Liver (tissue), 9 donors: ENCODE results near the gene ANKRD27. TPM values are rescaled to one million over a fixed set of nuclear protein-coding genes. Genes with fewer than 3 reads are reported as not detected.

ENCODE experiments used
- DNase-seq: peaks from one replicate; pipeline ENCODE4 v3.0.0-alpha.2; 2017; ENCODE audit warnings: low spot score
- H3K27ac ChIP-seq, 2 donors: one replicate each; pipeline ENCODE4 v1.7.0; 2013; ENCODE audit warnings: inconsistent platforms in 2 of 2, low read length in 2 of 2, control low read depth in 1 of 2, low read depth in 1 of 2, mild to moderate bottlenecking in 1 of 2
- H3K27me3 ChIP-seq, 4 donors: one replicate each; pipeline versions ENCODE4 v1.6.1 to v1.7.0; 2013; ENCODE audit warnings: low read length in 3 of 4, inconsistent platforms in 1 of 4, mild to moderate bottlenecking in 1 of 4, moderate library complexity in 1 of 4; ENCODE audit not compliant: control insufficient read depth in 4 of 4, insufficient read depth in 4 of 4
- H3K36me3 ChIP-seq, 4 donors: one replicate each; pipeline versions ENCODE4 v1.6.1 to v1.7.0; 2013; ENCODE audit warnings: low read length in 3 of 4, mild to moderate bottlenecking in 3 of 4, low read depth in 1 of 4, moderate library complexity in 1 of 4; ENCODE audit not compliant: control insufficient read depth in 4 of 4, insufficient read depth in 3 of 4
- H3K4me1 ChIP-seq, 4 donors: one replicate each; pipeline versions ENCODE4 v1.6.1 to v1.7.0; 2013; ENCODE audit warnings: low read length in 3 of 4, mild to moderate bottlenecking in 3 of 4, moderate library complexity in 1 of 4; ENCODE audit not compliant: control insufficient read depth in 4 of 4, insufficient read depth in 4 of 4
- H3K4me3 ChIP-seq, 3 donors: one replicate each; pipeline versions ENCODE4 v1.6.1 to v1.7.0; 2013; ENCODE audit warnings: low read length in 3 of 3, control low read depth in 1 of 3, low read depth in 1 of 3, mild to moderate bottlenecking in 1 of 3
- H3K9ac ChIP-seq, 2 donors: one replicate each; pipeline ENCODE4 v1.7.0; 2013; ENCODE audit warnings: low read length in 2 of 2, mild to moderate bottlenecking in 2 of 2, moderate library complexity in 2 of 2, control low read depth in 1 of 2, low read depth in 1 of 2
- H3K9me3 ChIP-seq, 4 donors: one replicate each; pipeline versions ENCODE4 v1.6.1 to v1.7.0; 2013; ENCODE audit warnings: low read length in 3 of 4; ENCODE audit not compliant: control insufficient read depth in 4 of 4
- ATF3 ChIP-seq: IDR thresholded peaks from 2 replicates; pipeline ENCODE4 v1.6.1; 2016; ENCODE audit warnings: antibody characterized with exemption
- EGR1 ChIP-seq, 2 donors: IDR thresholded peaks; 2 replicates each; pipeline ENCODE4 v1.6.1; 2016 to 2018; ENCODE audit warnings: antibody characterized with exemption in 2 of 2, low read depth in 2 of 2
- FOXA1 ChIP-seq: IDR thresholded peaks from 2 replicates; pipeline ENCODE4 v1.6.1; 2016; ENCODE audit warnings: antibody characterized with exemption
- FOXA2 ChIP-seq: IDR thresholded peaks from 2 replicates; pipeline ENCODE4 v1.6.1; 2016; ENCODE audit warnings: antibody characterized with exemption
- GABPA ChIP-seq, 2 donors: IDR thresholded peaks in 1 of 2; conservative IDR thresholded peaks in 1 of 2; 2 replicates each; pipeline ENCODE4 v1.6.1; 2016; ENCODE audit warnings: antibody characterized with exemption in 2 of 2, mild to moderate bottlenecking in 1 of 2, moderate library complexity in 1 of 2
- HNF4A ChIP-seq, 2 donors: conservative IDR thresholded peaks; 2 replicates each; pipeline ENCODE4 v1.6.1; 2016; ENCODE audit warnings: antibody characterized with exemption in 2 of 2, mild to moderate bottlenecking in 2 of 2
- HNF4G ChIP-seq: IDR thresholded peaks from 2 replicates; pipeline ENCODE4 v1.6.1; 2016; ENCODE audit warnings: antibody characterized with exemption
- JUND ChIP-seq, 2 donors: IDR thresholded peaks; 2 replicates each; pipeline ENCODE4 v1.6.1; 2016; ENCODE audit warnings: antibody characterized with exemption in 2 of 2
- NR2F2 ChIP-seq: IDR thresholded peaks from 2 replicates; pipeline ENCODE4 v1.6.1; 2016; ENCODE audit warnings: antibody characterized with exemption
- RAD21 ChIP-seq, 2 donors: IDR thresholded peaks; 2 replicates each; pipeline ENCODE4 v1.6.1; 2016; ENCODE audit warnings: antibody characterized with exemption in 2 of 2, mild to moderate bottlenecking in 2 of 2
- RXRA ChIP-seq, 2 donors: IDR thresholded peaks; 2 replicates each; pipeline ENCODE4 v1.6.1; 2017 to 2018; ENCODE audit warnings: antibody characterized with exemption in 2 of 2, mild to moderate bottlenecking in 1 of 2
- TAF1 ChIP-seq: conservative IDR thresholded peaks from 2 replicates; pipeline ENCODE4 v1.6.1; 2016; ENCODE audit warnings: antibody characterized with exemption, mild to moderate bottlenecking
- ZBTB33 ChIP-seq: IDR thresholded peaks from 2 replicates; pipeline ENCODE4 v1.6.1; 2016; ENCODE audit warnings: antibody characterized with exemption
- WGBS: extraction: QIAGEN DNeasy Blood & Tissue Kit; methylation state at CpG from one replicate; pipeline ENCODE4 v1.1.7; 2013; 5-methylcytosine and 5-hydroxymethylcytosine counted together
- polyA plus RNA-seq, 2 donors: library from polyadenylated mRNA; stranded (reverse) in 1 of 2; unstranded in 1 of 2; fragments of 200-250 nt in 1 of 2; fragments of >200 nt in 1 of 2; fragmentation: Nextera tagmentation in 1 of 2; extraction: Ambion mirVana in 1 of 2; gene quantifications; one replicate each; pipeline versions ENCODE4 v1.2.1 to v1.2.3, GENCODE V29; 2013 to 2015
- total RNA-seq, 2 donors: library from RNA; depleted of rRNA; stranded (reverse); fragments of >200 nt; gene quantifications; one replicate each; pipeline ENCODE4 v1.2.3, GENCODE V29; 2014
- TF ChIP-seq, protein P1 (sequence below): IDR thresholded peaks from 2 replicates; pipeline ENCODE4 v1.6.1; 2016; ENCODE audit warnings: antibody characterized with exemption, mild to moderate bottlenecking
- TF ChIP-seq, protein P2 (sequence below): IDR thresholded peaks from 2 replicates; pipeline ENCODE4 v1.6.1; 2016; ENCODE audit warnings: antibody characterized with exemption
- TF ChIP-seq, protein P3 (sequence below): fragments of 150-350 bp; IDR thresholded peaks from 2 replicates; pipeline ENCODE4 v1.5.1; 2017; ENCODE audit warnings: improper control_type of control experiment, low read depth, low read length; ENCODE audit not compliant: missing input control
- donor health status: healthy.
- donor health status: healthy.
- donor health status: healthy.
- donor health status: healthy.
- donor health status: healthy.

The ANKRD27 gene
- total and polyA plus RNA-seq, 4 donors: 3.4 to 14.2 (median 7.8) TPM

- TF ChIP-seq, protein P1, sequence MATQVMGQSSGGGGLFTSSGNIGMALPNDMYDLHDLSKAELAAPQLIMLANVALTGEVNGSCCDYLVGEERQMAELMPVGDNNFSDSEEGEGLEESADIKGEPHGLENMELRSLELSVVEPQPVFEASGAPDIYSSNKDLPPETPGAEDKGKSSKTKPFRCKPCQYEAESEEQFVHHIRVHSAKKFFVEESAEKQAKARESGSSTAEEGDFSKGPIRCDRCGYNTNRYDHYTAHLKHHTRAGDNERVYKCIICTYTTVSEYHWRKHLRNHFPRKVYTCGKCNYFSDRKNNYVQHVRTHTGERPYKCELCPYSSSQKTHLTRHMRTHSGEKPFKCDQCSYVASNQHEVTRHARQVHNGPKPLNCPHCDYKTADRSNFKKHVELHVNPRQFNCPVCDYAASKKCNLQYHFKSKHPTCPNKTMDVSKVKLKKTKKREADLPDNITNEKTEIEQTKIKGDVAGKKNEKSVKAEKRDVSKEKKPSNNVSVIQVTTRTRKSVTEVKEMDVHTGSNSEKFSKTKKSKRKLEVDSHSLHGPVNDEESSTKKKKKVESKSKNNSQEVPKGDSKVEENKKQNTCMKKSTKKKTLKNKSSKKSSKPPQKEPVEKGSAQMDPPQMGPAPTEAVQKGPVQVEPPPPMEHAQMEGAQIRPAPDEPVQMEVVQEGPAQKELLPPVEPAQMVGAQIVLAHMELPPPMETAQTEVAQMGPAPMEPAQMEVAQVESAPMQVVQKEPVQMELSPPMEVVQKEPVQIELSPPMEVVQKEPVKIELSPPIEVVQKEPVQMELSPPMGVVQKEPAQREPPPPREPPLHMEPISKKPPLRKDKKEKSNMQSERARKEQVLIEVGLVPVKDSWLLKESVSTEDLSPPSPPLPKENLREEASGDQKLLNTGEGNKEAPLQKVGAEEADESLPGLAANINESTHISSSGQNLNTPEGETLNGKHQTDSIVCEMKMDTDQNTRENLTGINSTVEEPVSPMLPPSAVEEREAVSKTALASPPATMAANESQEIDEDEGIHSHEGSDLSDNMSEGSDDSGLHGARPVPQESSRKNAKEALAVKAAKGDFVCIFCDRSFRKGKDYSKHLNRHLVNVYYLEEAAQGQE: no peak
- TF ChIP-seq EGR1 (IDR thresholded peaks at IDR 0.05; ENCODE audit: low read depth in 2 of 2) (no peak), HNF4G (no peak)
Measured at GRCh38 chr19:32606289-32606688, 68.7 kb downstream of the ANKRD27 start (continued).

DNA sequence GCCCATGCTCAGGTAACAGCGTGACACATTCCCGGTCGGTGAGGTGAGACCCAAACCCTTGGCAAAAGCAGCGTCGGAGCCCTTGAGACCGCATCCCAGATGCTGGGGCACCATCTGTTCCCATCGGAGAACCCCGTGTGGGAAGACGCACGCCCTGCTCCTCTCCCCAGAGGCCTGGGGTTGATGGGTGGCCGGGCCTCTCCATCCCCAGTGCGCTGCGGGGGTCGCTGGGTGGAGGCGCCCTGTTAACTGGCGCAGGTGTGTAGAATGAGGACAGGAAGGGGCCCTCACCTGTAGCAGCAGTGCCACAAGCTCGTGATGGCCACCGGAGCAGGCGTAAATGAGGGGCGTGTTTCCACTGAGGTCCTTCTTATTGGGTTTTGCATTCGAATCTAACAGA, 69.4 kb downstream of the ANKRD27 start:
- Histone ChIP-seq H3K27ac (no peak overlapping the region), H3K9ac (no peak overlapping the region), H3K36me3 (peaks cover 10 to 30% (median 15%) of the 10 kb centered on the region in 4 donors), H3K4me3 (no peak overlapping the region), H3K27me3 (no peaks in the 10 kb centered on the region), H3K4me1 (no peaks in the 10 kb centered on the region), H3K9me3 (no peaks in the 10 kb centered on the region)
- DNase-seq: no peak
- TF ChIP-seq NR2F2: no peak
- TF ChIP-seq, protein P2, sequence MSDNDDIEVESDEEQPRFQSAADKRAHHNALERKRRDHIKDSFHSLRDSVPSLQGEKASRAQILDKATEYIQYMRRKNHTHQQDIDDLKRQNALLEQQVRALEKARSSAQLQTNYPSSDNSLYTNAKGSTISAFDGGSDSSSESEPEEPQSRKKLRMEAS: no peak
- TF ChIP-seq, protein P1: no peak
- no peak for TF ChIP-seq GABPA (IDR thresholded peaks at IDR 0.05 in 1 of 2, conservative IDR thresholded peaks at IDR 0.05 in 1 of 2)
- no peak for TF ChIP-seq RAD21 (IDR thresholded peaks at IDR 0.05)
- no peak for TF ChIP-seq ZBTB33
- TF ChIP-seq FOXA2: no peak
- no peak for TF ChIP-seq FOXA1
- TF ChIP-seq JUND (IDR thresholded peaks at IDR 0.05): no peak
- no peak for TF ChIP-seq HNF4A (conservative IDR thresholded peaks at IDR 0.05)
- TF ChIP-seq ATF3: no peak
- no peak for TF ChIP-seq RXRA (IDR thresholded peaks at IDR 0.05)
- TF ChIP-seq TAF1: no peak
- TF ChIP-seq, protein P3, sequence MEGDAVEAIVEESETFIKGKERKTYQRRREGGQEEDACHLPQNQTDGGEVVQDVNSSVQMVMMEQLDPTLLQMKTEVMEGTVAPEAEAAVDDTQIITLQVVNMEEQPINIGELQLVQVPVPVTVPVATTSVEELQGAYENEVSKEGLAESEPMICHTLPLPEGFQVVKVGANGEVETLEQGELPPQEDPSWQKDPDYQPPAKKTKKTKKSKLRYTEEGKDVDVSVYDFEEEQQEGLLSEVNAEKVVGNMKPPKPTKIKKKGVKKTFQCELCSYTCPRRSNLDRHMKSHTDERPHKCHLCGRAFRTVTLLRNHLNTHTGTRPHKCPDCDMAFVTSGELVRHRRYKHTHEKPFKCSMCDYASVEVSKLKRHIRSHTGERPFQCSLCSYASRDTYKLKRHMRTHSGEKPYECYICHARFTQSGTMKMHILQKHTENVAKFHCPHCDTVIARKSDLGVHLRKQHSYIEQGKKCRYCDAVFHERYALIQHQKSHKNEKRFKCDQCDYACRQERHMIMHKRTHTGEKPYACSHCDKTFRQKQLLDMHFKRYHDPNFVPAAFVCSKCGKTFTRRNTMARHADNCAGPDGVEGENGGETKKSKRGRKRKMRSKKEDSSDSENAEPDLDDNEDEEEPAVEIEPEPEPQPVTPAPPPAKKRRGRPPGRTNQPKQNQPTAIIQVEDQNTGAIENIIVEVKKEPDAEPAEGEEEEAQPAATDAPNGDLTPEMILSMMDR: no peak
- WGBS: 97% methylated on average over 21 of the region's 21 CpGs
